GM11168 (cell line): ENCODE measurements around the gene GTPBP4.
"Not testable (repeated sequence)": the region's sequence is repeated elsewhere in the genome, so short reads cannot be mapped to it uniquely, and the experiment has no call there.

Experiments used
- in situ Hi-C: fragments of 300-500 bp; cut with MboI; formaldehyde crosslinking; loops from one replicate; pipeline ENCODE4 v1.12.0; 2022; ENCODE audit warnings: low sequenced_read_pairs; ENCODE audit not compliant: unreplicated experiment

The GTPBP4 gene

GRCh38 chr10:1050145-1050544 is 61.9 kb downstream of the GTPBP4 start:
- in situ Hi-C loops = no loop called here

- in situ Hi-C loops = no loop called here
These were observed 62.3 kb downstream of the GTPBP4 start for GRCh38 chr10:1050554-1050953.

GRCh38 chr10:1054684-1055083 is 66.5 kb downstream of the GTPBP4 start:
- in situ Hi-C loops = no loop called here

- in situ Hi-C loops = no loop called here
These were observed 68.3 kb downstream of the GTPBP4 start, which contains the start of gene WDR37 for GRCh38 chr10:1056326-1057105. WDR37 (plus strand) TSS chr10:1056385; CDS start chr10:1072156, 15,771 bp downstream.

GRCh38 chr10:1057106-1057657 is 68.9 kb downstream of the GTPBP4 start:
- in situ Hi-C loops = no loop called here

- in situ Hi-C loops = no loop called here
These were observed 69.8 kb downstream of the GTPBP4 start for GRCh38 chr10:1058017-1058416.

- in situ Hi-C loops = no loop called here
These were observed 71.7 kb downstream of the GTPBP4 start for GRCh38 chr10:1059902-1060301.

GRCh38 chr10:1061930-1062774 is 73.9 kb downstream of the GTPBP4 start:
- in situ Hi-C loops = no loop called here

- in situ Hi-C loops = no loop called here
These were observed 75.1 kb downstream of the GTPBP4 start for GRCh38 chr10:1063232-1063865.

- in situ Hi-C loops = no loop called here
These were observed 76.7 kb downstream of the GTPBP4 start for GRCh38 chr10:1064964-1065247.

GRCh38 chr10:1066734-1067133 is 78.5 kb downstream of the GTPBP4 start:
- in situ Hi-C loops = not testable (repeated sequence)

GRCh38 chr10:1068380-1069361 is 80.4 kb downstream of the GTPBP4 start:
- in situ Hi-C loops = no loop called here
